Endothelial cell (in vitro differentiated cells): Measurements from ENCODE around the gene ECEL1. TPM values are rescaled to one million over a fixed set of nuclear protein-coding genes. Genes with fewer than 3 reads are reported as not detected.

Source experiments
- DNase-seq: peaks from one replicate; pipeline ENCODE4 v3.0.0; 2021; ENCODE audit warnings: low spot score
- H3K27ac Mint-ChIP-seq: one replicate; pipeline ENCODE4 v1.8.0; 2021; ENCODE audit warnings: mixed read lengths, inconsistent platforms; ENCODE audit not compliant: unreplicated experiment
- H3K27me3 Mint-ChIP-seq: one replicate; pipeline ENCODE4 v1.8.0; 2021; ENCODE audit warnings: mild to moderate bottlenecking, moderate library complexity, mixed read lengths, inconsistent platforms; ENCODE audit not compliant: unreplicated experiment
- H3K36me3 Mint-ChIP-seq: one replicate; pipeline ENCODE4 v1.8.0; 2021; ENCODE audit warnings: mild to moderate bottlenecking, low read depth, mixed read lengths, inconsistent platforms; ENCODE audit not compliant: unreplicated experiment
- H3K4me1 Mint-ChIP-seq: one replicate; pipeline ENCODE4 v1.8.0; 2021; ENCODE audit warnings: mild to moderate bottlenecking, mixed read lengths, inconsistent platforms; ENCODE audit not compliant: unreplicated experiment
- H3K4me3 Mint-ChIP-seq: one replicate; pipeline ENCODE4 v1.8.0; 2021; ENCODE audit warnings: mild to moderate bottlenecking, mixed read lengths, inconsistent platforms; ENCODE audit not compliant: unreplicated experiment
- H3K9me3 Mint-ChIP-seq: one replicate; pipeline ENCODE4 v1.8.0; 2021; ENCODE audit warnings: mixed read lengths, inconsistent platforms; ENCODE audit not compliant: unreplicated experiment
- CTCF ChIP-seq: fragments of 200-600 bp; sonication (generic); IDR thresholded peaks from one replicate; pipeline ENCODE4 v1.5.0; 2021; ENCODE audit warnings: antibody characterized with exemption; ENCODE audit not compliant: unreplicated experiment
- total RNA-seq: library from RNA; stranded (reverse); fragmentation: NEBNext Ultra II Directional; extraction: Animal tissue kit (Norgen Biotek cat#: 25700); gene quantifications from one replicate; pipeline ENCODE4 v1.2.1, GENCODE V29; 2021; ENCODE audit not compliant: unreplicated experiment

The ECEL1 gene
- total RNA-seq, 1 donor from 2014 or later: not detected

GRCh38 chr2:232485757-232486557, 1.7 kb downstream of the ECEL1 start:
- Mint-ChIP-seq H3K4me3 (no peak overlapping the region), H3K27me3 (peaks cover 22% of the 10 kb centered on the region)
- DNase-seq: no peak

GRCh38 chr2:232485348-232485756, 2.3 kb downstream of the ECEL1 start:
- Mint-ChIP-seq H3K4me3 (peak overlapping the region; percentile 37), H3K4me1 (peaks cover 4% of the 10 kb centered on the region), H3K9me3 (no peaks in the 10 kb centered on the region), H3K36me3 (no peaks in the 10 kb centered on the region), H3K27ac (no peak overlapping the region), H3K27me3 (peaks cover 22% of the 10 kb centered on the region)
- TF ChIP-seq CTCF: no peak
- no peak for DNase-seq

More at GRCh38 chr2:232485757-232486557, 1.7 kb downstream of the ECEL1 start:
- Mint-ChIP-seq H3K27ac (no peak overlapping the region), H3K36me3 (no peaks in the 10 kb centered on the region), H3K4me1 (peaks cover 4% of the 10 kb centered on the region), H3K9me3 (no peaks in the 10 kb centered on the region)
- TF ChIP-seq CTCF: no peak

GRCh38 chr2:232484628-232485347, 2.8 kb downstream of the ECEL1 start:
- no peak for TF ChIP-seq CTCF
- Mint-ChIP-seq H3K27ac (no peak overlapping the region), H3K9me3 (no peaks in the 10 kb centered on the region), H3K4me3 (no peak overlapping the region), H3K4me1 (peaks cover 4% of the 10 kb centered on the region), H3K36me3 (no peaks in the 10 kb centered on the region), H3K27me3 (peaks cover 22% of the 10 kb centered on the region)
- no peak for DNase-seq

GRCh38 chr2:232483923-232484627, 3.6 kb downstream of the ECEL1 start:
- no peak for TF ChIP-seq CTCF
- Mint-ChIP-seq H3K4me1 (peaks cover 4% of the 10 kb centered on the region), H3K27me3 (peaks cover 22% of the 10 kb centered on the region), H3K9me3 (no peaks in the 10 kb centered on the region), H3K4me3 (no peak overlapping the region), H3K36me3 (no peaks in the 10 kb centered on the region), H3K27ac (no peak overlapping the region)
- DNase-seq: no peak
